ENCODE data around the gene ZNF227. TPM values are rescaled to one million over a fixed set of nuclear protein-coding genes. Genes with fewer than 3 reads are reported as not detected.
A peak's percentile ranks its signal among the peaks of the same experiment; 100 is the strongest.
"Not testable (repeated sequence)": the region's sequence is repeated elsewhere in the genome, so short reads cannot be mapped to it uniquely, and the experiment has no call there.

ZNF227 gene
- 11.9 TPM for polyA plus RNA-seq (ENCODE audit: insufficient read length)

- DNase-seq, result peak; percentile 94
These were observed at the start of gene ZNF227 for GRCh38 chr19:44212250-44212865. Gene ZNF227 (plus strand): TSS chr19:44212532. CDS start chr19:44217793, 5,261 bp downstream.

DNA sequence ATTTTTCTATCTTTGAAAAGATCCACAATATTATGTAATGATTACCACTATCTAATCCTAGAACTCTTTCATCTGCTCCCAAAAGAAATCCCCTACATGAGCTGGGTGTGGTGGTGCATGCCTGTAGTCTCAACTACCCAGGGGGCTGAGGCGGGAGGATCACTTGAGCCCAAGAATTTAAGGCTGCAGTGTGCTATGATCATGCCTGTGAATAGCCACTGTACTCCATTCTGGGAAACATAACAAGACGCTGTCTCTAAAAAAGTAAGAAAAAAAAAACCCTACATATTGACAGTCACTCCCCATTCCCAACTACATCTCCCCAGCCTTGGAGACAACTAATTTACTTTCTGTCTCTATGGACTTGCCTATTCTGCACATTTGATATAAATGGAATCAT is 48.5 kb upstream of the ZNF227 start:
- no peak for DNase-seq

DNA sequence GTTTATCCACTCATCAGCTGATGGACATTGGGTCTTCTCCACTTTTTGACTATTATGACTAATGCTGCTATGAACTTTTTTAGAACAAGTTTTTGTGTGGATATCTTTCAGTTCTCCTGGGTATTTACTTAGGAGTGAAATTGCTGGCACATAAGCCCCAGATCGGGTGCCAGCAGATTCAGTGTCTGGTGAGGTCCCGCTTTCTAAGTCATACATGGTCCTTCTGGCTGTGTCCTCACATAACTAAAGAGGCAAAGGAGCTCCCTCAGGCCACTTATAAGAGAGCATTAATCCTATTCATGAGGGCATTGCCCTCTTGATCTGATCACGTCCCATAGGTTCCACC is 48.0 kb upstream of the ZNF227 start:
- peak; percentile 6 for DNase-seq

- peak; percentile 96 for DNase-seq
These were observed 47.4 kb upstream of the ZNF227 start, which contains the start of gene ZNF226 for GRCh38 chr19:44164673-44165512. Gene ZNF226 (plus strand): TSS chr19:44165100. CDS start chr19:44170081, 4,981 bp downstream.

GRCh38 chr19:44170660-44171059 is 41.7 kb upstream of the ZNF227 start:
- not testable (repeated sequence) for DNase-seq

DNA sequence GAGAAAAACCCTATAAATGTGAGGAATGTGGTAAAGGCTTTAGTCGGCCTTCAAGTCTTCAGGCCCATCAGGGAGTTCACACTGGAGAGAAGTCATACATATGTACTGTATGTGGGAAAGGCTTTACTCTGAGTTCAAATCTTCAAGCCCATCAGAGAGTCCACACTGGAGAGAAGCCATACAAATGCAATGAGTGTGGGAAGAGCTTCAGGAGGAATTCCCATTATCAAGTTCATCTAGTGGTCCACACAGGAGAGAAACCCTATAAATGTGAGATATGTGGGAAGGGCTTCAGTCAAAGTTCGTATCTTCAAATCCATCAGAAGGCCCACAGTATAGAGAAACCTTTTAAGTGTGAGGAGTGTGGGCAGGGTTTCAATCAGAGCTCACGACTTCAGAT is 35.7 kb upstream of the ZNF227 start:
- DNase-seq, result no peak

DNA sequence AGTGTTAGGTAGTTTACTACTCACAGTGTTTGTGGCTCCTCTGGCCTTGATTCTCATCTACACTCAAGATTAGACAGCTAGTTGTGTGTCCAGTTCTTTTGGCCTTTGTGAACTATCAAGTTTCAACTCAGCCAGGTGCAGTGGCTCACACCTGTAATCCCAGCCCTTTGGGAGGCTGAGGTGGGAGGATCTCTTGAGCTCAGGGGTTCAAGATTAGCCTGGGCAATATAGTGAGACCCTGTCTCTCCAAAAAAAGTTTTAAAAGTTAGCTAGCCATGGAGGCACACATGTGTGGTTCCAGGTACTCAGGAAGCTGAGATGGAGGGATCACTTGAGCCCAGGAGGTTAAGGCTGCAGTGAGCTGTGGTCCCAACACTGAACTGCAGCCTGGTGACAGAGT is 31.4 kb upstream of the ZNF227 start:
- no peak for DNase-seq

DNA sequence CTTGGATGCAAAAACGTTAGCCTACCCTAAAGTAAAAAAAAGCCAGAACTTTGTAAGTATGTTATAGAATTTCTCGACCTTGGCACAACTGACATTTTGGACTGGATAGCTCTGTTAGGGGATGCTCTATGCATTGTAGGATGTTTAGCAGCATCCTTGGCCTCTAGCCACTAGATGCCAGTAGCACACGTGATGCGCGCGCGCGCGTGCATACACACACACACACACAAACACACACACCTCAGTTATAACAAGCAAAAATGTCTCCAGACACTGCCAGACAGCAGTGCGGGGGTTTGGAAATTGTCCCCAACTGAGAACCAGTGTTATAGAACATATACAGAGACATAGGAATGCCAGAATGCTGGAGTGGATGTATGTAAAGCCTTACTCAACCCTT is 30.2 kb upstream of the ZNF227 start:
- DNase-seq, result no peak

DNA sequence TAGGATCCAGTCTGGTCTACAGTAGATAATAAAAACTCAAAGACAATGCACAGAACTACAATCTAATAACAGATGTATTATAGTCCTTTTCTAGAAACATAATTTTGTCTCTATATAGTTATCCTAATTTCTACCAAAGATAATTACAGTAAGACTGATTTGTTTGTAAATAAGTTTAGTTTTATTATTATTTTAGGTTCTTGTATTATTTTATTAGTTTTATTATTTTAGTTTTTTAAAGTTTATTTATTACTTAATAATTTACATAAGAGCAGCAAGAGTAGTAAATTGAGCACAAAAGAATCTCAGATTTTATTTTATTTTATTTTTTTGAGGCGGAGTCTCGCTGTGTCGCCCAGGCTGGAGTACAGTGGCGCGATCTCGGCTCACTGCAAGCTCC is 22.3 kb upstream of the ZNF227 start:
- DNase-seq, result no peak

GRCh38 chr19:44192127-44192526 is 20.2 kb upstream of the ZNF227 start:
- no peak for DNase-seq

DNA sequence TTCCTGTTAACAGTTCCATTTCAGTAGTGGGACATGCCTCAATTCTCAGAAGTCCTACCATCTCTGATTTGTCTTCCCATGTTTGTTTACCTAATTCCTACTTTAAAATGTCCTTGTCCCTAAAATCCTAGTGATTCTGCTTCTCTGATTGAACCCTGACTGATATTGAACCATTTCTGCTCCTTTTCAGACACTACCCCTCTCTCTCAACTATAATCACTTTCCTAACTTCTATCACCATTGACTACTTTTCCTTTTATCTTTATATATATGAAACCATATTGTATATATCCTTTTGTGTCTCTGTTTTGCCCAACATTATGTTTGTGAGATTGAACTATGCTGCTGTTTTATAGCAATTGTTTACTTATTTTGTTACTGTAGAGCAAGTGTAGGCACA is 15.6 kb upstream of the ZNF227 start:
- DNase-seq, result no peak

- DNase-seq, result no peak
These were observed 9.9 kb upstream of the ZNF227 start for GRCh38 chr19:44202470-44202869.

DNA sequence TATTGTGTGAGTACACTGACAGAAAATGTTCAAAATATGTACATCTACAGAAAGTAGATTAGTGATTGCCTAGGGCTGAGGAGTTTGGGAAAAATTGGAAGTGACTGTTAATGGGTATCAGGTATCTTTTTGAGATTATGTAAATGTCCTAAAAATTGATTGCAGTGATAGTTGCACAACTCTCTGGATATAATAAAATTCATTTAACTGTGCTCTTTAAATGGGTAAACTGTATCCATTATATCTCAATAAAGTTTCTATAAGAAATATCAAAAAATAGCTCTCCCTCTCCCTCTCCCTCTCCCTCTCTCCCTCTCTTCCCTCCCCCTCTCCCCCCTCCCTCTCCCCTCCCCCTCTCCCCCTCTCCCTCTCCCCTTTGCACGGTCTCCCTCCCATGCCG is 9.4 kb upstream of the ZNF227 start:
- DNase-seq, result no peak

- not testable (repeated sequence) for DNase-seq
These were observed 8.5 kb upstream of the ZNF227 start for GRCh38 chr19:44203877-44204276.

GRCh38 chr19:44204772-44205171 is 7.6 kb upstream of the ZNF227 start:
- no peak for DNase-seq

GRCh38 chr19:44207126-44207803 is 5.1 kb upstream of the ZNF227 start:
- DNase-seq, result peak; percentile 92

DNA sequence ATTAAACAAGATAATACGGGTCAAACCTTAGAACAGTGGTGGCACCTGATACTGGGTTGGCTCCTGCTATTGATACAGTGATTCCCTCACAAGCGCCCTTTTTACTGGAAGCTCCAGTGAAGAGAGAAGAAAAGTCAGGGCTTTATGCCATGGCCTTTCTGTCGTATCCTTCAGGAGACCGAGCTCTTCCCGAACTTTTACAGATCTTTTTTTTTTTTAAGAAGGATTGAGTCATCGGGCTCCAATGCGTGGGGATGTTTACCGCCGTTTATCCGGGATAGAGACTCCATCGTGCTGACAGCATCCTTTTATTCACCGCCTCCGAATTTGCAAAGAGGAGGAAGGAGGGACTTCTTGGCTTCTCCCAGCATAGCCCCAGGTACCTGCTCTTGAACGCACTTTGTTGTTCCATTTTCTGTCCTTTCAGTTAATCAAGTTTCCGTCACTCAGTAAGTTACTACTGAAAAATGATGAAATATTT is 574 bp downstream of the ZNF227 start:
- peak; percentile 19 for DNase-seq

- not testable (repeated sequence) for DNase-seq
These were observed 7.6 kb downstream of the ZNF227 start for GRCh38 chr19:44219926-44220325.

DNA sequence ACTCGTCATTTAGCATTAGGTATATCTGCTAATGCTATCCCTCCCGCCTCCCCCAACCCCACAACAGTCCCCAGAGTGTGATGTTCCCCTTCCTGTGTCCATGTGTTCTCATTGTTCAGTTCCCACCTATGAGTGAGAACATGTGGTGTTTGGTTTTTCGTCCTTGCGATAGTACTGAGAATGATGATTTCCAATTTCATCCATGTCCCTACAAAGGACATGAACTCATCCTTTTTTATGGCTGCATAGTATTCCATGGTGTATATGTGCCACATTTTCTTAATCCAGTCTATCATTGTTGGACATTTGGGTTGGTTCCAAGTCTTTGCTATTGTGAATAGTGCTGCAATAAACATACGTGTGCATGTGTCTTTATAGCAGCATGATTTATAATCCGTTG is 8.4 kb downstream of the ZNF227 start:
- DNase-seq, result not testable (repeated sequence)

- DNase-seq, result not testable (repeated sequence)
These were observed 9.0 kb downstream of the ZNF227 start for GRCh38 chr19:44221291-44221690.

DNA sequence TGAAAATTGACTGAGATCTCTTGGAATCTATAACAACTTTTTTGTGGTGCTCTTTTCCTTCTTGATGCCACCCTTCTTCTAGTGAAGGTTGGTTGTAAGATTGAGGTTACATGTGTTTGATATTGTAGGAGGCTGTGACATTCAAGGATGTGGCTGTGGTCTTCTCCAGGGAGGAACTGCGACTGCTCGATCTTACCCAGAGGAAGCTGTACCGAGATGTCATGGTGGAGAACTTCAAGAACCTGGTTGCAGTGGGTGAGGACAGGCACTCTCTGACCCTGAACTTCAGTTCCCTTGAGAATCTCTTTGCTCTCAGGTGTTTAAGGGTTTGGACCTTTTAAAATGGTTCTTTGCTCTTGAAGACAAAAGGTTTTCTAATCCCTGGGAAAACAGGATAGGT is 16.0 kb downstream of the ZNF227 start:
- no peak for DNase-seq

GRCh38 chr19:44232867-44233266 is 20.5 kb downstream of the ZNF227 start:
- no peak for DNase-seq

DNA sequence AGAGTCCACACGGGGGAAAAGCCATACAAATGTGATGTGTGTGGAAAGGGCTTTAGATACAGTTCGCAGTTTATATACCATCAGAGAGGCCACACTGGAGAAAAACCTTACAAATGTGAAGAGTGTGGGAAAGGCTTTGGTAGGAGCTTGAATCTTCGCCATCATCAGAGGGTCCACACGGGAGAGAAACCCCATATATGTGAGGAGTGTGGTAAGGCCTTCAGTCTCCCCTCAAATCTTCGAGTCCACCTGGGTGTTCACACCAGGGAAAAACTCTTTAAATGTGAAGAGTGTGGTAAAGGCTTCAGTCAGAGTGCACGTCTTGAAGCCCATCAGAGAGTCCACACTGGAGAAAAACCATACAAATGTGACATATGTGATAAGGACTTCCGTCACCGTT is 24.1 kb downstream of the ZNF227 start:
- DNase-seq, result no peak

Data from hindlimb muscle (tissue), 1 donor.